DND-41 (cell line): ENCODE measurements around the gene CENPP.

Source experiments
- CTCF ChIP-seq: IDR thresholded peaks from 2 replicates; pipeline ENCODE4 v1.5.1; 2012; ENCODE audit warnings: borderline replicate concordance, low read length, moderate library complexity, mild to moderate bottlenecking; ENCODE audit not compliant: poor library complexity, severe bottlenecking; ENCODE audit errors: extremely low read depth
- EZH2 ChIP-seq: IDR thresholded peaks from 3 replicates; pipeline ENCODE4 v1.6.1; 2012; ENCODE audit warnings: borderline replicate concordance, low read depth, mild to moderate bottlenecking, moderate library complexity, low read length, inconsistent platforms; ENCODE audit not compliant: severe bottlenecking

GRCh38 chr9:92423612-92424011 lies 97.9 kb downstream of the CENPP start:
- TF ChIP-seq CTCF (no peak), EZH2 (no peak)
